Body of pancreas (tissue), 4 donors: ENCODE results near the gene HTRA3. TPM values are rescaled to one million over a fixed set of nuclear protein-coding genes. Genes with fewer than 3 reads are reported as not detected.
"Not testable (repeated sequence)": the region's sequence is repeated elsewhere in the genome, so short reads cannot be mapped to it uniquely, and the experiment has no call there.

Experiments used
- ATAC-seq: fragments of 150-250 bp; one replicate; pipeline ENCODE4 v1.9.1; 2016
- DNase-seq, 4 donors: peaks; one replicate each; pipeline ENCODE4 v3.0.0-alpha.2; 2019
- H3K27ac ChIP-seq, 4 donors: fragments of 200-600 bp; sonication (generic); 1 replicate in 3 of 4; 2 replicates in 1 of 4; pipeline versions ENCODE4 v1.5.1 to v1.6.1; 2016 to 2019; ENCODE audit warnings: mild to moderate bottlenecking in 1 of 4, mixed read lengths in 1 of 4, moderate library complexity in 1 of 4
- H3K27me3 ChIP-seq, 2 donors: fragments of 200-600 bp; sonication (generic); one replicate each; pipeline ENCODE4 v1.6.0; 2016; ENCODE audit warnings: mild to moderate bottlenecking in 1 of 2
- H3K36me3 ChIP-seq, 2 donors: fragments of 200-600 bp; sonication (generic); replicated peaks in 1 of 2; 2 replicates each; pipeline ENCODE4 v1.5.1; 2016; ENCODE audit warnings: low read depth in 2 of 2; ENCODE audit not compliant: insufficient read depth in 1 of 2
- H3K4me1 ChIP-seq: fragments of 200-600 bp; sonication (generic); one replicate; pipeline ENCODE4 v1.6.0; 2016
- H3K4me3 ChIP-seq, 2 donors: fragments of 200-600 bp; sonication (generic); 1 replicate in 1 of 2; 2 replicates in 1 of 2; pipeline ENCODE4 v1.5.1; 2016 to 2019
- H3K9me3 ChIP-seq, 3 donors: fragments of 200-600 bp; sonication (generic); 1 replicate in 2 of 3; 2 replicates in 1 of 3; pipeline ENCODE4 v1.5.1; 2016
- CTCF ChIP-seq, 7 experiments: fragments of 450-650 bp in 4 of 7; fragments of 200-600 bp in 3 of 7; sonication (generic) in 3 of 7; IDR thresholded peaks; one replicate each; pipeline ENCODE4 v1.5.1; 2016 to 2019; ENCODE audit warnings: antibody characterized with exemption in 7 of 7
- POLR2A ChIP-seq, 3 donors: fragments of 450-650 bp; IDR thresholded peaks; one replicate each; pipeline ENCODE4 v1.6.1; 2016; ENCODE audit warnings: antibody characterized with exemption in 3 of 3, mild to moderate bottlenecking in 2 of 3
- WGBS, 2 donors: methylation state at CpG; one replicate each; pipeline ENCODE4 v1.1.5; 2017; 5-methylcytosine and 5-hydroxymethylcytosine counted together
- intact Hi-C: fragments of 100-400 bp; cut with DNase I; formaldehyde crosslinking; loops from one replicate; pipeline ENCODE4 v1.15.1; 2023
- total RNA-seq, 2 donors: library from RNA; depleted of rRNA; stranded (reverse); fragments of >200 nt; gene quantifications; one replicate each; pipeline ENCODE4 v1.1.0, GENCODE V29; 2016

HTRA3 gene
- total RNA-seq, 2 donors from 2014 or later: 4.2 to 17.5 TPM

GRCh38 chr4:8346838-8347605 is 77.5 kb downstream of the HTRA3 start:
- intact Hi-C loops: no loop called here
- no peaks in the 10 kb centered on the region for H3K9me3 ChIP-seq
- no peak for ATAC-seq

GRCh38 chr4:8347660-8348059 is 78.1 kb downstream of the HTRA3 start:
- Histone ChIP-seq H3K27ac (no peak overlapping the region), H3K9me3 (no peaks in the 10 kb centered on the region), H3K27me3 (no peaks in the 10 kb centered on the region), H3K36me3 (no peaks in the 10 kb centered on the region), H3K4me1 (no peaks in the 10 kb centered on the region), H3K4me3 (no peak overlapping the region)
- TF ChIP-seq POLR2A (IDR thresholded peaks at IDR 0.05) (no peak), CTCF (IDR thresholded peaks at IDR 0.05) (no peak)
- intact Hi-C loops: no loop called here
- DNase-seq (no peak), ATAC-seq (no peak)
- WGBS, 2 donors: 64 to 73% methylated on average over 3 to 7 of the region's 7 CpGs

More at GRCh38 chr4:8346838-8347605, 77.5 kb downstream of the HTRA3 start:
- Histone ChIP-seq H3K36me3 (no peaks in the 10 kb centered on the region), H3K4me3 (no peak overlapping the region), H3K27ac (no peak overlapping the region), H3K27me3 (no peaks in the 10 kb centered on the region), H3K4me1 (no peaks in the 10 kb centered on the region)
- WGBS, 2 donors: 29 to 43% methylated on average over 9 to 16 of the region's 16 CpGs
- TF ChIP-seq POLR2A (IDR thresholded peaks at IDR 0.05): no peak
- TF ChIP-seq CTCF (IDR thresholded peaks at IDR 0.05): no peak
- DNase-seq: no peak

DNA sequence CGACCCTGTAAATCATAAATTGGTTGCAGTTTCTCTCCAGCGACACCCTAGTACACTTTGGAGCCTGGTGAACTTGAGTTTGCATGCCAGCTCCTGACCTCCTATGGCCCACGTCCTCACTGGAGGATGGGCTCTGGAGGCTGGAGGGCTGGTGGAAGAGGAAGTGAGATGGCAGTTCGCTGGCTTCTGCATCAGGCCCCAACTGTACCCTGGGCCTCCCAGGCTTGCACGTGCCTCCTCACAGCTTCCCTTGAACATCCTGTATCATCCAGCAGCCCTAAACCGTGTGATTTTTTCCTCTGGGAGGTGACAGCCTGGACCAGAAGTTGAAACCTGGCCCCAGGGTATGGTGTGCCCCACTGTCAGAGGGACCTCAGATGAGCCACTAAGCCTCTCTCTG is 78.5 kb downstream of the HTRA3 start:
- Histone ChIP-seq H3K36me3 (no peaks in the 10 kb centered on the region), H3K9me3 (no peaks in the 10 kb centered on the region), H3K4me3 (no peak overlapping the region), H3K4me1 (no peaks in the 10 kb centered on the region), H3K27me3 (no peaks in the 10 kb centered on the region), H3K27ac (no peak overlapping the region)
- TF ChIP-seq CTCF (IDR thresholded peaks at IDR 0.05): no peak
- no peak for TF ChIP-seq POLR2A (IDR thresholded peaks at IDR 0.05)
- DNase-seq: no peak
- WGBS, 2 donors: 50% methylated on average over 2 to 6 of the region's 6 CpGs
- intact Hi-C loops: no loop called here
- no peak for ATAC-seq

DNA sequence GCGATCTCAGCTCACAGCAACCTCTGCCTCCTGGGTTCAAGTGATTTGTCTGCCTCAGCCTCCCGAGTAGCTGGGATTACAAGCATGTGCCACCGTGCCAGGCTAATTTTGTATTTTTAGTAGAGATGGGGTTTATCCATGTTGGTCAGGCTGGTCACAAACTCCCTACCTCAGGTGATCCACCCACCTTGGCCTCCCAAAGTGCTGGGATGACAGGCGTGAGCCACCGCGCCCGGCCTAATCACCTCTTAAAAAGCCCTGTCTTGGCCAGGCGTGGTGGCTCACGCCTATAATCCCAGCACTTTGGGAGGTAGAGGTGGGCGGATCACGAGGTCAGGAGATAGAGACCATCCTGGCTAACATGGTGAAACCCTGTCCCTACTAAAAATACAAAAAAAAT is 79.7 kb downstream of the HTRA3 start:
- ATAC-seq, DNase-seq, H3K27ac ChIP-seq, H3K36me3 ChIP-seq, H3K4me3 ChIP-seq, H3K27me3 ChIP-seq, intact Hi-C loops, H3K4me1 ChIP-seq, H3K9me3 ChIP-seq: not testable (repeated sequence)
- WGBS, 2 donors: 70 to 84% methylated on average over 11 of the region's 11 CpGs

DNA sequence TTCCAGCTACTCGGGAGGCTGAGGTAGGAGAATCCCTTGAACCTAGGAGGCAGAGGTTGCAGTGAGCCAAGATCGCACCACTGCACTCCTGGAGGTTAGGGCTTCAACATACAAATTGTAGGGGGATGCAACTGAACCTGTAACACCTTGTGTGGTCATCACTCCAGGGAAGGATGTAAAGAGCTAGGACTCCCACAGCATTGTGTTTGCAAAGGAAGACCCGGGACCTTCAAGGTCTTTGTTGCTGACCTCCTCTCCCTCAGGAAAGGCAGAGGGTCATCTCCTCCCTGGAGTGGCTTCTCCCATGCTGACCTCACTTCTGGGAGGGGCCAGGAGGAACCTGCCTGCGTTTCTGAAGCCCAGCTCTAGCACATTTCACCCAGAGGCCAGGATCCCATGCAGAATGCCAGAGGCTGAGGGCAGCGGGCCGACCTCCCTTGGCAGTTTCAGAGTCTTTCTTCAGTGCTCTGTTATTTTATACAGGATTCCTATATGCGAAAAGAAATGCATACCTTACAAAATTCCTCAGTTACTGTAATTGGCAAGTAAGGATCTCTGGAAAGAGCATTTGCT is 80.2 kb downstream of the HTRA3 start:
- no peak for DNase-seq
- intact Hi-C loops: no loop called here
- no peaks in the 10 kb centered on the region for H3K4me1 ChIP-seq
- no peaks in the 10 kb centered on the region for H3K36me3 ChIP-seq
- H3K4me3 ChIP-seq: no peak overlapping the region
- no peak overlapping the region for H3K27ac ChIP-seq
- no peak for ATAC-seq
- no peaks in the 10 kb centered on the region for H3K9me3 ChIP-seq
- 69 to 70% methylated on average over 7 of the region's 7 CpGs for WGBS, 2 donors
- no peak for TF ChIP-seq POLR2A (IDR thresholded peaks at IDR 0.05)
- no peak for TF ChIP-seq CTCF (IDR thresholded peaks at IDR 0.05)
- no peaks in the 10 kb centered on the region for H3K27me3 ChIP-seq
